ENCODE results near the gene SPRED2.

SPRED2 gene

DNA sequence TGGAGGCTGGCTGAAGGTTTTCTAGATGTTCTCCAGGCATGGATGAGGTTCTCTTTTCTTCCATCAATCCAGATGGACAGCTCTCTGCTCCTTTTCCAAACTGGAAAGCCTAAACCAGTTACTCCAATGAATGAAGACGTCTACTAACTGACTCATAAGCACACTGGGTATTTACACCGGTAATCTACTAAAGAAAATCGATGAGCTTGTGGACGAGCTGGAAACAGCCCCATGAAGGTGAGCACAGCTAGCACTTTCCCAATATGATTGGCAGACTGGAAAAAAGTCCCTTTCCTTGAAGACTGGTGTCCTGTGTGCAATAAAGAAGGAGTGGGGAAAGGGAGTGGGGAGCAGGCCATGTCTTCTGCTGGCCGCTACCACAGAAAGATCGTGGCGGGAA is 120.8 kb downstream of the SPRED2 start:
- H3K27ac ChIP-seq (replicated peaks): no peak overlapping the region
- H3K27me3 ChIP-seq (ENCODE audit: insufficient read depth, poor library complexity, severe bottlenecking): no peaks in the 10 kb centered on the region
- no peak overlapping the region for H3K4me3 ChIP-seq (replicated peaks; ENCODE audit: insufficient read depth, low read length)
- TF ChIP-seq SPI1 (IDR thresholded peaks at IDR 0.05; ENCODE audit: borderline replicate concordance, low read depth) (no peak), POLR2AphosphoS5 (IDR thresholded peaks at IDR 0.05; ENCODE audit: low read depth) (no peak)
- TF ChIP-seq, protein P1, sequence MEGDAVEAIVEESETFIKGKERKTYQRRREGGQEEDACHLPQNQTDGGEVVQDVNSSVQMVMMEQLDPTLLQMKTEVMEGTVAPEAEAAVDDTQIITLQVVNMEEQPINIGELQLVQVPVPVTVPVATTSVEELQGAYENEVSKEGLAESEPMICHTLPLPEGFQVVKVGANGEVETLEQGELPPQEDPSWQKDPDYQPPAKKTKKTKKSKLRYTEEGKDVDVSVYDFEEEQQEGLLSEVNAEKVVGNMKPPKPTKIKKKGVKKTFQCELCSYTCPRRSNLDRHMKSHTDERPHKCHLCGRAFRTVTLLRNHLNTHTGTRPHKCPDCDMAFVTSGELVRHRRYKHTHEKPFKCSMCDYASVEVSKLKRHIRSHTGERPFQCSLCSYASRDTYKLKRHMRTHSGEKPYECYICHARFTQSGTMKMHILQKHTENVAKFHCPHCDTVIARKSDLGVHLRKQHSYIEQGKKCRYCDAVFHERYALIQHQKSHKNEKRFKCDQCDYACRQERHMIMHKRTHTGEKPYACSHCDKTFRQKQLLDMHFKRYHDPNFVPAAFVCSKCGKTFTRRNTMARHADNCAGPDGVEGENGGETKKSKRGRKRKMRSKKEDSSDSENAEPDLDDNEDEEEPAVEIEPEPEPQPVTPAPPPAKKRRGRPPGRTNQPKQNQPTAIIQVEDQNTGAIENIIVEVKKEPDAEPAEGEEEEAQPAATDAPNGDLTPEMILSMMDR (IDR thresholded peaks at IDR 0.05; ENCODE audit: insufficient read depth, low read length): no peak
- TF ChIP-seq, protein P2, sequence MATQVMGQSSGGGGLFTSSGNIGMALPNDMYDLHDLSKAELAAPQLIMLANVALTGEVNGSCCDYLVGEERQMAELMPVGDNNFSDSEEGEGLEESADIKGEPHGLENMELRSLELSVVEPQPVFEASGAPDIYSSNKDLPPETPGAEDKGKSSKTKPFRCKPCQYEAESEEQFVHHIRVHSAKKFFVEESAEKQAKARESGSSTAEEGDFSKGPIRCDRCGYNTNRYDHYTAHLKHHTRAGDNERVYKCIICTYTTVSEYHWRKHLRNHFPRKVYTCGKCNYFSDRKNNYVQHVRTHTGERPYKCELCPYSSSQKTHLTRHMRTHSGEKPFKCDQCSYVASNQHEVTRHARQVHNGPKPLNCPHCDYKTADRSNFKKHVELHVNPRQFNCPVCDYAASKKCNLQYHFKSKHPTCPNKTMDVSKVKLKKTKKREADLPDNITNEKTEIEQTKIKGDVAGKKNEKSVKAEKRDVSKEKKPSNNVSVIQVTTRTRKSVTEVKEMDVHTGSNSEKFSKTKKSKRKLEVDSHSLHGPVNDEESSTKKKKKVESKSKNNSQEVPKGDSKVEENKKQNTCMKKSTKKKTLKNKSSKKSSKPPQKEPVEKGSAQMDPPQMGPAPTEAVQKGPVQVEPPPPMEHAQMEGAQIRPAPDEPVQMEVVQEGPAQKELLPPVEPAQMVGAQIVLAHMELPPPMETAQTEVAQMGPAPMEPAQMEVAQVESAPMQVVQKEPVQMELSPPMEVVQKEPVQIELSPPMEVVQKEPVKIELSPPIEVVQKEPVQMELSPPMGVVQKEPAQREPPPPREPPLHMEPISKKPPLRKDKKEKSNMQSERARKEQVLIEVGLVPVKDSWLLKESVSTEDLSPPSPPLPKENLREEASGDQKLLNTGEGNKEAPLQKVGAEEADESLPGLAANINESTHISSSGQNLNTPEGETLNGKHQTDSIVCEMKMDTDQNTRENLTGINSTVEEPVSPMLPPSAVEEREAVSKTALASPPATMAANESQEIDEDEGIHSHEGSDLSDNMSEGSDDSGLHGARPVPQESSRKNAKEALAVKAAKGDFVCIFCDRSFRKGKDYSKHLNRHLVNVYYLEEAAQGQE (IDR thresholded peaks at IDR 0.05; ENCODE audit: insufficient replicate concordance, low read depth): no peak
- DNase-seq (ENCODE audit: low read depth in 1 of 2, low spot score in 1 of 2): no peak

DNA sequence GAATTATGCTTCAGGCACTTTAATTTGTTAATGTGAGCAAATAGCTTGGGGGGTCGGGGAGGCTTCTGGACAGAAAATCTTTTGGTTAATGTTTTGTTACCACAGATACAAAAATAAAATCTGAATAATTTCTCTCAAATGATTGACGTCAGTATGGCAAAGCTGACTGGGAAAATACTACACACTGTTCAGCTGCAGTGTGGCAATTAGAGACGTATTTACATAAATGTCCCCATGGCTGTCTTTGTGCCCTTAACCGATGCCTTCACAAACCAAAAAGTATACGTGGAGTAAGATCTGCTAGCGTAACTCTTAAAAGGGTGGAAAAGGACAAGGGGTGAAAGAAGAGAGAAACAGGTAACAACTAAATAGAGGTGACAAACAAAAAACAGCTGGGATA is 121.3 kb downstream of the SPRED2 start:
- TF ChIP-seq SPI1 (IDR thresholded peaks at IDR 0.05; ENCODE audit: borderline replicate concordance, low read depth) (no peak), POLR2AphosphoS5 (IDR thresholded peaks at IDR 0.05; ENCODE audit: low read depth) (no peak), GABPA (IDR thresholded peaks at IDR 0.05; ENCODE audit: low read depth) (no peak)
- TF ChIP-seq, protein P2 (IDR thresholded peaks at IDR 0.05; ENCODE audit: insufficient replicate concordance, low read depth): no peak
- TF ChIP-seq, protein P1 (IDR thresholded peaks at IDR 0.05; ENCODE audit: insufficient read depth, low read length): no peak
- Histone ChIP-seq H3K27ac (replicated peaks) (no peak overlapping the region), H3K4me3 (replicated peaks; ENCODE audit: insufficient read depth, low read length) (no peak overlapping the region), H3K27me3 (ENCODE audit: insufficient read depth, poor library complexity, severe bottlenecking) (no peaks in the 10 kb centered on the region)
- no peak for DNase-seq (ENCODE audit: low read depth in 1 of 2, low spot score in 1 of 2)

DNA sequence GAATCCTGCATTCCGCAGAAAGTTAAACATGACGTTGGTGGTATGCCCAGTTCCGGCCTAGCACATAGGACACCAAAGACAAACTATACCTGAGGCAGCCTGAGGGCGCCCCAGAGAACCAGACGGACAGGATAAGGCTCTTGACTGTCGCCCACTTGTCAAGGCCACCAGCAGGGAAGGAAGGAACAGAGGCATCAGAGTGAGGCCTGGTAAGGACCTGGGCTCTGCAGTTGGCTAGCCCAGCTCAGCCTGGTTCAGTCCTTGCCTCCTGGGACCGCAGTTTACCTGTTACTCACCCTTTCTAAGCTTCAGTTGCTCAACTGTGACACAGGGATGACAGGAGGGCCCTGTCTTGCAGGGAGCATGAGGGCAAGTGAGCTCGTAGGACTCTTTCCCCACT is 122.7 kb downstream of the SPRED2 start:
- DNase-seq (ENCODE audit: low read depth in 1 of 2, low spot score in 1 of 2): no peak
- H3K27ac ChIP-seq (replicated peaks): no peak overlapping the region
- TF ChIP-seq, protein P1 (IDR thresholded peaks at IDR 0.05; ENCODE audit: insufficient read depth, low read length): no peak
- no peak for TF ChIP-seq SPI1 (IDR thresholded peaks at IDR 0.05; ENCODE audit: borderline replicate concordance, low read depth)
- TF ChIP-seq GABPA (IDR thresholded peaks at IDR 0.05; ENCODE audit: low read depth): no peak
- no peak for TF ChIP-seq POLR2AphosphoS5 (IDR thresholded peaks at IDR 0.05; ENCODE audit: low read depth)
- TF ChIP-seq, protein P2 (IDR thresholded peaks at IDR 0.05; ENCODE audit: insufficient replicate concordance, low read depth): no peak
- H3K4me3 ChIP-seq (replicated peaks; ENCODE audit: insufficient read depth, low read length): no peak overlapping the region
- no peaks in the 10 kb centered on the region for H3K27me3 ChIP-seq (ENCODE audit: insufficient read depth, poor library complexity, severe bottlenecking)
